Measurements from ENCODE around the gene NMNAT2.

Gene NMNAT2

GRCh38 chr1:183279835-183280234, 138.3 kb downstream of the NMNAT2 start:
- no peaks in the 10 kb centered on the region for H4K20me1 ChIP-seq (ENCODE audit: insufficient read depth, low read length)
- peaks cover 3% of the 10 kb centered on the region; the same call in 1 of the 2 replicates for H3K27me3 ChIP-seq (ENCODE audit: insufficient read depth, low read length)
- no peaks in the 10 kb centered on the region for H3K9me3 ChIP-seq (ENCODE audit: low read length)
- no peak overlapping the region for H3K4me2 ChIP-seq (ENCODE audit: low read length)
- no peaks in the 10 kb centered on the region for H3K9me2 ChIP-seq (ENCODE audit: low read depth, low read length)
- H3K27ac ChIP-seq (ENCODE audit: low read depth, low read length, poor library complexity, severe bottlenecking): no peak overlapping the region
- H3K79me2 ChIP-seq (ENCODE audit: insufficient read depth, low read length): no peaks in the 10 kb centered on the region
- H3K4me1 ChIP-seq (ENCODE audit: insufficient read depth, low read length, severe bottlenecking): no peaks in the 10 kb centered on the region
- H3K4me3 ChIP-seq (ENCODE audit: low read depth, low read length, poor library complexity, severe bottlenecking): no peak overlapping the region
- H2AFZ ChIP-seq (ENCODE audit: low read length): no peak overlapping the region
- no peak overlapping the region for H3K9ac ChIP-seq (ENCODE audit: low read length)
- H3F3A ChIP-seq (ENCODE audit: insufficient read depth, low read length): no peaks in the 10 kb centered on the region
- TF ChIP-seq, protein P1, sequence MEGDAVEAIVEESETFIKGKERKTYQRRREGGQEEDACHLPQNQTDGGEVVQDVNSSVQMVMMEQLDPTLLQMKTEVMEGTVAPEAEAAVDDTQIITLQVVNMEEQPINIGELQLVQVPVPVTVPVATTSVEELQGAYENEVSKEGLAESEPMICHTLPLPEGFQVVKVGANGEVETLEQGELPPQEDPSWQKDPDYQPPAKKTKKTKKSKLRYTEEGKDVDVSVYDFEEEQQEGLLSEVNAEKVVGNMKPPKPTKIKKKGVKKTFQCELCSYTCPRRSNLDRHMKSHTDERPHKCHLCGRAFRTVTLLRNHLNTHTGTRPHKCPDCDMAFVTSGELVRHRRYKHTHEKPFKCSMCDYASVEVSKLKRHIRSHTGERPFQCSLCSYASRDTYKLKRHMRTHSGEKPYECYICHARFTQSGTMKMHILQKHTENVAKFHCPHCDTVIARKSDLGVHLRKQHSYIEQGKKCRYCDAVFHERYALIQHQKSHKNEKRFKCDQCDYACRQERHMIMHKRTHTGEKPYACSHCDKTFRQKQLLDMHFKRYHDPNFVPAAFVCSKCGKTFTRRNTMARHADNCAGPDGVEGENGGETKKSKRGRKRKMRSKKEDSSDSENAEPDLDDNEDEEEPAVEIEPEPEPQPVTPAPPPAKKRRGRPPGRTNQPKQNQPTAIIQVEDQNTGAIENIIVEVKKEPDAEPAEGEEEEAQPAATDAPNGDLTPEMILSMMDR (IDR thresholded peaks at IDR 0.05; ENCODE audit: low read length): no peak
- TF ChIP-seq EZH2 (IDR thresholded peaks at IDR 0.05; ENCODE audit: borderline replicate concordance, low read length): no peak
- no peaks in the 10 kb centered on the region for H3K36me3 ChIP-seq (ENCODE audit: insufficient read depth, low read length)

GRCh38 chr1:183278739-183279591, 139.2 kb downstream of the NMNAT2 start:
- no peaks in the 10 kb centered on the region for H3K79me2 ChIP-seq (ENCODE audit: insufficient read depth, low read length)
- no peak overlapping the region for H3K27ac ChIP-seq (ENCODE audit: low read depth, low read length, poor library complexity, severe bottlenecking)
- no peaks in the 10 kb centered on the region for H3K4me1 ChIP-seq (ENCODE audit: insufficient read depth, low read length, severe bottlenecking)

GRCh38 chr1:183277821-183278738, 140.1 kb downstream of the NMNAT2 start:
- Histone ChIP-seq H3K4me2 (ENCODE audit: low read length) (no peak overlapping the region), H3K4me1 (ENCODE audit: insufficient read depth, low read length, severe bottlenecking) (no peaks in the 10 kb centered on the region), H3K9me3 (ENCODE audit: low read length) (no peaks in the 10 kb centered on the region), H3K27ac (ENCODE audit: low read depth, low read length, poor library complexity, severe bottlenecking) (no peak overlapping the region), H2AFZ (ENCODE audit: low read length) (no peak overlapping the region), H3F3A (ENCODE audit: insufficient read depth, low read length) (no peaks in the 10 kb centered on the region), H4K20me1 (ENCODE audit: insufficient read depth, low read length) (no peaks in the 10 kb centered on the region), H3K9me2 (ENCODE audit: low read depth, low read length) (no peaks in the 10 kb centered on the region), H3K9ac (ENCODE audit: low read length) (no peak overlapping the region), H3K27me3 (ENCODE audit: insufficient read depth, low read length) (no peaks in the 10 kb centered on the region), H3K79me2 (ENCODE audit: insufficient read depth, low read length) (no peaks in the 10 kb centered on the region), H3K36me3 (ENCODE audit: insufficient read depth, low read length) (no peaks in the 10 kb centered on the region), H3K4me3 (ENCODE audit: low read depth, low read length, poor library complexity, severe bottlenecking) (no peak overlapping the region)
- TF ChIP-seq, protein P1 (IDR thresholded peaks at IDR 0.05; ENCODE audit: low read length): no peak

More at GRCh38 chr1:183278739-183279591, 139.2 kb downstream of the NMNAT2 start:
- Histone ChIP-seq H3K4me2 (ENCODE audit: low read length) (no peak overlapping the region), H3K9me3 (ENCODE audit: low read length) (no peaks in the 10 kb centered on the region), H3K9me2 (ENCODE audit: low read depth, low read length) (no peaks in the 10 kb centered on the region), H3K27me3 (ENCODE audit: insufficient read depth, low read length) (0 out of 2 replicates have a peak, but pooled peaks cover 3% of the 10 kb centered on the region), H3K9ac (ENCODE audit: low read length) (no peak overlapping the region), H2AFZ (ENCODE audit: low read length) (no peak overlapping the region), H3K4me3 (ENCODE audit: low read depth, low read length, poor library complexity, severe bottlenecking) (no peak overlapping the region), H4K20me1 (ENCODE audit: insufficient read depth, low read length) (no peaks in the 10 kb centered on the region), H3K36me3 (ENCODE audit: insufficient read depth, low read length) (no peaks in the 10 kb centered on the region), H3F3A (ENCODE audit: insufficient read depth, low read length) (no peaks in the 10 kb centered on the region)
- TF ChIP-seq, protein P1 (IDR thresholded peaks at IDR 0.05; ENCODE audit: low read length): no peak
- no peak for TF ChIP-seq EZH2 (IDR thresholded peaks at IDR 0.05; ENCODE audit: borderline replicate concordance, low read length)

All from OCI-LY1 (cell line).